Panc1 (cell line): ENCODE measurements around the gene LRGUK. TPM values are rescaled to one million over a fixed set of nuclear protein-coding genes. Genes with fewer than 3 reads are reported as not detected.

Experiments used
- ATAC-seq: fragments of 200-7000 bp; cut with Tn5 transposase; 2 replicates; pipeline ENCODE4 v1.9.1; 2020; ENCODE audit warnings: mild to moderate bottlenecking, moderate library complexity
- BruUV-seq: library from RNA; stranded (reverse); fragments of 400-500 nt; replicated peaks from 2 replicates; lab custom pipeline; 2021; lab: Mats Ljungman, UMichigan
- CTCF ChIA-PET: fragments of 300-600 bp; sonication (Branson Sonifier 250); formaldehyde crosslinking; loops from one replicate; lab custom pipeline; 2022; ENCODE audit warnings: antibody characterized with exemption; lab: Charles Lee
- POLR2A ChIA-PET: fragments of 300-600 bp; sonication (Branson Sonifier 250); formaldehyde crosslinking; loops from one replicate; lab custom pipeline; 2022; ENCODE audit warnings: antibody characterized with exemption; lab: Charles Lee
- DNase-seq: peaks from one replicate; pipeline ENCODE4 v3.0.0-alpha.2; 2010; ENCODE audit warnings: low read depth, low spot score
- H3K27ac ChIP-seq: 2 replicates; pipeline ENCODE4 v1.5.1; 2011; ENCODE audit warnings: mild to moderate bottlenecking, low read length, inconsistent platforms
- H3K27me3 ChIP-seq: fragments of 200-500 bp; sonication (Bioruptor generic); 2 replicates; pipeline ENCODE4 v1.6.0; 2014; ENCODE audit warnings: low read length, inconsistent platforms; ENCODE audit not compliant: control insufficient read depth, insufficient read depth
- H3K36me3 ChIP-seq: fragments of 200-500 bp; sonication (Bioruptor generic); 2 replicates; pipeline ENCODE4 v1.5.1; 2014; ENCODE audit warnings: inconsistent platforms, mild to moderate bottlenecking, low read length, moderate library complexity; ENCODE audit not compliant: control insufficient read depth, insufficient read depth
- H3K4me1 ChIP-seq: 2 replicates; pipeline ENCODE4 v1.5.1; 2011; ENCODE audit warnings: inconsistent platforms, mild to moderate bottlenecking, low read length, moderate library complexity; ENCODE audit not compliant: control insufficient read depth, insufficient read depth
- H3K4me3 ChIP-seq, 2 experiments: 2 replicates each; pipeline ENCODE4 v1.5.1; 2011 to 2012; ENCODE audit warnings: low read depth in 2 of 2, low read length in 2 of 2, mild to moderate bottlenecking in 2 of 2, inconsistent platforms in 1 of 2, moderate library complexity in 1 of 2
- H3K9me3 ChIP-seq: fragments of 200-500 bp; sonication (Bioruptor generic); 2 replicates; pipeline ENCODE4 v1.5.1; 2014; ENCODE audit warnings: low read depth, mild to moderate bottlenecking, inconsistent platforms, low read length, moderate library complexity; ENCODE audit not compliant: control insufficient read depth, insufficient read depth
- CTCF ChIP-seq: fragments of 450-650 bp; IDR thresholded peaks from 2 replicates; pipeline ENCODE4 v1.5.1; 2017; ENCODE audit warnings: mild to moderate bottlenecking
- POLR2AphosphoS5 ChIP-seq: IDR thresholded peaks from 2 replicates; pipeline ENCODE4 v1.6.1; 2012; ENCODE audit warnings: mild to moderate bottlenecking, low read depth, low read length, moderate library complexity
- SIN3A ChIP-seq: IDR thresholded peaks from 2 replicates; pipeline ENCODE4 v1.6.1; 2012; ENCODE audit warnings: low read depth, mild to moderate bottlenecking, low read length, moderate library complexity, borderline replicate concordance; ENCODE audit not compliant: insufficient read depth
- TCF7L2 ChIP-seq: IDR thresholded peaks from 2 replicates; pipeline ENCODE4 v1.6.1; 2011; ENCODE audit warnings: mild to moderate bottlenecking, low read depth, low read length, inconsistent platforms
- in situ Hi-C: cut with HindIII; loops from 2 replicates; pipeline ENCODE4 v1.10.0; 2016; ENCODE audit warnings: low sequenced_read_pairs, low pct_unique_long_range_greater_than_20kb
- intact Hi-C: fragments of 100-400 bp; cut with micrococcal nuclease; formaldehyde crosslinking; loops from one replicate; pipeline ENCODE4 v1.10.0; 2022; ENCODE audit not compliant: unreplicated experiment
- total RNA-seq: library from RNA; stranded (reverse); gene quantifications from one replicate; pipeline ENCODE4 v1.2.1, GENCODE V29; 2021; ENCODE audit not compliant: unreplicated experiment
- TF ChIP-seq, protein P1 (sequence below), 2 experiments: IDR thresholded peaks; 2 replicates each; pipeline ENCODE4 v1.6.1; 2011 to 2012; ENCODE audit warnings: low read depth in 2 of 2, control low read depth in 1 of 2, low read length in 1 of 2, mild to moderate bottlenecking in 1 of 2, moderate library complexity in 1 of 2; ENCODE audit not compliant: insufficient read depth in 1 of 2

The LRGUK gene
- total RNA-seq, 1 experiment from 2014 or later: 0.23 TPM

DNA sequence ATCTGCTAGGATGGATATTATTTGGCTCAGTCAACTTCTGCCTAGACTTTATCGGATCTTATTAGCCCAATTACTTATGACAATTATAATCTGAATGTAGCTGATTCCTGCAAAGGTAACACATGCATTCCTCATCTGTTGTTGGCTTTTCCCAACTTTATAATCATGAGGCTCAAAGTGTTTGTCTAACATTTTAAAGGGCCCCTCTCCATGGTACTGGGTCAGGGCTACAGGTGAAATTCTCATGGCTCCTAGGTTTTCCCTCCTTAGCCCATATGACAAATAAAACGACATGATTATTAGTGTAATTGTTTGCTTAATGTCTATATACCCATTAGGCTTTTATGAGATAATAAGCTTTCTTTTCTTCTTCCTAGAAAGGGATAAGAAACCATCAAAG, 4.2 kb upstream of the LRGUK start:
- no peaks in the 10 kb centered on the region for H3K9me3 ChIP-seq
- H3K27ac ChIP-seq: no peak overlapping the region
- in situ Hi-C loops: no loop called here
- POLR2A ChIA-PET: no interaction called here
- no peaks in the 10 kb centered on the region for H3K4me1 ChIP-seq
- no peak for ATAC-seq
- intact Hi-C loops: no loop called here
- no peaks in the 10 kb centered on the region for H3K36me3 ChIP-seq
- CTCF ChIA-PET: no interaction called here
- H3K27me3 ChIP-seq: peaks cover 13% of the 10 kb centered on the region
- BruUV-seq: no TSS peak
- no peak overlapping the region for H3K4me3 ChIP-seq
- no peak for DNase-seq
- TF ChIP-seq TCF7L2 (no peak), POLR2AphosphoS5 (no peak), SIN3A (no peak), CTCF (no peak)
- TF ChIP-seq, protein P1, sequence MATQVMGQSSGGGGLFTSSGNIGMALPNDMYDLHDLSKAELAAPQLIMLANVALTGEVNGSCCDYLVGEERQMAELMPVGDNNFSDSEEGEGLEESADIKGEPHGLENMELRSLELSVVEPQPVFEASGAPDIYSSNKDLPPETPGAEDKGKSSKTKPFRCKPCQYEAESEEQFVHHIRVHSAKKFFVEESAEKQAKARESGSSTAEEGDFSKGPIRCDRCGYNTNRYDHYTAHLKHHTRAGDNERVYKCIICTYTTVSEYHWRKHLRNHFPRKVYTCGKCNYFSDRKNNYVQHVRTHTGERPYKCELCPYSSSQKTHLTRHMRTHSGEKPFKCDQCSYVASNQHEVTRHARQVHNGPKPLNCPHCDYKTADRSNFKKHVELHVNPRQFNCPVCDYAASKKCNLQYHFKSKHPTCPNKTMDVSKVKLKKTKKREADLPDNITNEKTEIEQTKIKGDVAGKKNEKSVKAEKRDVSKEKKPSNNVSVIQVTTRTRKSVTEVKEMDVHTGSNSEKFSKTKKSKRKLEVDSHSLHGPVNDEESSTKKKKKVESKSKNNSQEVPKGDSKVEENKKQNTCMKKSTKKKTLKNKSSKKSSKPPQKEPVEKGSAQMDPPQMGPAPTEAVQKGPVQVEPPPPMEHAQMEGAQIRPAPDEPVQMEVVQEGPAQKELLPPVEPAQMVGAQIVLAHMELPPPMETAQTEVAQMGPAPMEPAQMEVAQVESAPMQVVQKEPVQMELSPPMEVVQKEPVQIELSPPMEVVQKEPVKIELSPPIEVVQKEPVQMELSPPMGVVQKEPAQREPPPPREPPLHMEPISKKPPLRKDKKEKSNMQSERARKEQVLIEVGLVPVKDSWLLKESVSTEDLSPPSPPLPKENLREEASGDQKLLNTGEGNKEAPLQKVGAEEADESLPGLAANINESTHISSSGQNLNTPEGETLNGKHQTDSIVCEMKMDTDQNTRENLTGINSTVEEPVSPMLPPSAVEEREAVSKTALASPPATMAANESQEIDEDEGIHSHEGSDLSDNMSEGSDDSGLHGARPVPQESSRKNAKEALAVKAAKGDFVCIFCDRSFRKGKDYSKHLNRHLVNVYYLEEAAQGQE (IDR thresholded peaks at IDR 0.05; ENCODE audit: insufficient read depth in 1 of 2, low read depth in 2 of 2, low read length in 1 of 2): no peak

DNA sequence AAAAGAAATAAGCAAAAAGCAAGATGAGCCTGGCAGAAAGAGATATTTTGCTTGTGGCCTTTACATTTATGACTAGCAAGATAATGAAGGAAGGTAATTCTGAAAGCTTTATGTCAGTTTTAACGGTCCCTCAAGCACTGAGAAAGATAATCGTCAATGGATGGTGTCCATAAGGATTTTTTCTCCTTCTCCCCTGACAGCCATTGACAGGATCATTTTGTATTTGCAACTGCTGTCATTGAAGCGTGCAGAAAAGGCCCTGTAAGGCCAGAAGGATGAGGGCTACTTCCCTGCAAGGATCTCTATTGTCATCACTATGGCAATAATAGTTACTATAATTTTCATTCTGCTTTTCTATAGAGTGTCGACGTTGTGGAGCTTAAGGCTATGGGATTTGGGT, 994 bp upstream of the LRGUK start:
- Histone ChIP-seq H3K4me3 (no peak overlapping the region), H3K36me3 (no peaks in the 10 kb centered on the region), H3K4me1 (no peaks in the 10 kb centered on the region), H3K27ac (no peak overlapping the region), H3K27me3 (peaks cover 26% of the 10 kb centered on the region), H3K9me3 (no peaks in the 10 kb centered on the region)
- intact Hi-C loops: no loop called here
- in situ Hi-C loops: no loop called here
- TF ChIP-seq SIN3A (no peak), CTCF (no peak), TCF7L2 (no peak), POLR2AphosphoS5 (no peak)
- TF ChIP-seq, protein P1 (IDR thresholded peaks at IDR 0.05; ENCODE audit: insufficient read depth in 1 of 2, low read depth in 2 of 2, low read length in 1 of 2): no peak
- BruUV-seq: no TSS peak
- CTCF ChIA-PET: interaction anchor here (1.1 kb wide), 1 partner anchor 15 kb away, joined by 4 read pairs; no protein-coding TSS in a partner anchor
- POLR2A ChIA-PET: no interaction called here
- no peak for ATAC-seq
- DNase-seq: no peak
